Measurements from ENCODE around the gene ARHGEF3. TPM values are rescaled to one million over a fixed set of nuclear protein-coding genes. Genes with fewer than 3 reads are reported as not detected.

Gene ARHGEF3
- total and polyA plus RNA-seq, 2 experiments from 2014 or later, result 41.7 to 63.8 TPM

DNA sequence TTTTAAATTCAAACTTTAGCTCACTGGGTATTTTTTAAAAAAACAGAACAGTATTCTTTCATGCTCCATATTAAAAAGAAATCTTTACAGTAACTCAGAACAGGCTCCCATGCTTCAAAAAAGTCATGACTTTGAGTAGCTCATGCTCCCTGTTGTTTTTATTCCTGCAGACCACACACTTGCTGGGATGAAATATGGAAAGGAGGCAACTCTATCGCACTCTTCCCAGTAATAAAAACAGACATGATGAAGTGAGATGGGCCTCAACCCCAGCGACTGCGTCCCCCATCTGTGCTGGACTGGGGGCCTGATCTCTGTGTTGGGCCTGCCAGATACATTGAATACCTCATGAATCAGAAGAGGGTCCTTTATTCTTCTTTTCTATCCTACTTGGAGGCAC, 58.9 kb downstream of the ARHGEF3 start:
- Histone ChIP-seq H3K4me1 (ENCODE audit: insufficient read depth) (no peaks in the 10 kb centered on the region), H3K27ac (no peak overlapping the region), H4K20me1 (ENCODE audit: insufficient read depth, poor library complexity, severe bottlenecking) (no peaks in the 10 kb centered on the region), H3K36me3 (replicated peaks; ENCODE audit: insufficient read depth, low read depth) (peaks cover 4% of the 10 kb centered on the region), H3K9me2 (replicated peaks; ENCODE audit: insufficient read depth) (no peaks in the 10 kb centered on the region), H3K9me3 (ENCODE audit: low read depth) (no peaks in the 10 kb centered on the region), H2AFZ (no peak overlapping the region), H3K79me2 (peaks cover 4% of the 10 kb centered on the region), H3K4me3 (no peak overlapping the region), H3K4me2 (no peak overlapping the region), H3K27me3 (no peaks in the 10 kb centered on the region)
- TF ChIP-seq EZH2phosphoT487 (IDR thresholded peaks at IDR 0.05; ENCODE audit: low read depth, severe bottlenecking, unreplicated experiment) (no peak), EZH2 (IDR thresholded peaks at IDR 0.05; ENCODE audit: borderline replicate concordance) (no peak)
- TF ChIP-seq, protein P1, sequence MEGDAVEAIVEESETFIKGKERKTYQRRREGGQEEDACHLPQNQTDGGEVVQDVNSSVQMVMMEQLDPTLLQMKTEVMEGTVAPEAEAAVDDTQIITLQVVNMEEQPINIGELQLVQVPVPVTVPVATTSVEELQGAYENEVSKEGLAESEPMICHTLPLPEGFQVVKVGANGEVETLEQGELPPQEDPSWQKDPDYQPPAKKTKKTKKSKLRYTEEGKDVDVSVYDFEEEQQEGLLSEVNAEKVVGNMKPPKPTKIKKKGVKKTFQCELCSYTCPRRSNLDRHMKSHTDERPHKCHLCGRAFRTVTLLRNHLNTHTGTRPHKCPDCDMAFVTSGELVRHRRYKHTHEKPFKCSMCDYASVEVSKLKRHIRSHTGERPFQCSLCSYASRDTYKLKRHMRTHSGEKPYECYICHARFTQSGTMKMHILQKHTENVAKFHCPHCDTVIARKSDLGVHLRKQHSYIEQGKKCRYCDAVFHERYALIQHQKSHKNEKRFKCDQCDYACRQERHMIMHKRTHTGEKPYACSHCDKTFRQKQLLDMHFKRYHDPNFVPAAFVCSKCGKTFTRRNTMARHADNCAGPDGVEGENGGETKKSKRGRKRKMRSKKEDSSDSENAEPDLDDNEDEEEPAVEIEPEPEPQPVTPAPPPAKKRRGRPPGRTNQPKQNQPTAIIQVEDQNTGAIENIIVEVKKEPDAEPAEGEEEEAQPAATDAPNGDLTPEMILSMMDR (IDR thresholded peaks at IDR 0.05; ENCODE audit: poor library complexity), result no peak
- WGBS (ENCODE audit: low lambda C conversion rate, missing lambda C conversion rate), result 90% methylated on average over 3 of the region's 3 CpGs
- no peak for DNase-seq (ENCODE audit: low spot score)

DNA sequence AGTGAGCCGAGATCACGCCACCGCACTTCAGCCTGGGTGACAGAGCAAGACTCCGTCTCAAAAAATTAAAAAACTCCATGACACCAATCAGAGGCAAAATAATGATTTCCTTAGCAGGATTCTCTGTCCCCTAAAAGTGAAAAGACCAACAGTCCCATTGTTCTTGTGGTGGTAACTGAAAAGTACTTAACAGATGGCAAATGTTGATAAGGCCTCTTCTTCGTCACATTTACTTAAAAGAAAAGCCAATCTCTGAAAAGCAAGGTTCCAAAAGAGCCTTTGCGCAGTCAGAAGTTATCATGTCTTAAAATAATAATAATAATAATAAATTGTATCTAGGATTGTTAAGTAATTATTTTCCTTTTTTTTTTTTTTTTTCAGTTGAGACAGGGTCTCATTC, 62.7 kb downstream of the ARHGEF3 start:
- TF ChIP-seq EZH2 (IDR thresholded peaks at IDR 0.05; ENCODE audit: borderline replicate concordance) (no peak), EZH2phosphoT487 (IDR thresholded peaks at IDR 0.05; ENCODE audit: low read depth, severe bottlenecking, unreplicated experiment) (no peak)
- TF ChIP-seq, protein P1 (IDR thresholded peaks at IDR 0.05; ENCODE audit: poor library complexity), result no peak
- Histone ChIP-seq H4K20me1 (ENCODE audit: insufficient read depth, poor library complexity, severe bottlenecking) (peaks cover 2% of the 10 kb centered on the region), H3K4me3 (no peak overlapping the region), H3K27ac (no peak overlapping the region), H3K9me3 (ENCODE audit: low read depth) (no peaks in the 10 kb centered on the region), H2AFZ (no peak overlapping the region), H3K36me3 (replicated peaks; ENCODE audit: insufficient read depth, low read depth) (no peaks in the 10 kb centered on the region), H3K4me1 (ENCODE audit: insufficient read depth) (no peaks in the 10 kb centered on the region), H3K9me2 (replicated peaks; ENCODE audit: insufficient read depth) (no peaks in the 10 kb centered on the region), H3K27me3 (no peaks in the 10 kb centered on the region), H3K79me2 (no peaks in the 10 kb centered on the region), H3K4me2 (no peak overlapping the region)
- 98% methylated on average over 6 of the region's 6 CpGs for WGBS (ENCODE audit: low lambda C conversion rate, missing lambda C conversion rate)
- DNase-seq (ENCODE audit: low spot score), result no peak

DNA sequence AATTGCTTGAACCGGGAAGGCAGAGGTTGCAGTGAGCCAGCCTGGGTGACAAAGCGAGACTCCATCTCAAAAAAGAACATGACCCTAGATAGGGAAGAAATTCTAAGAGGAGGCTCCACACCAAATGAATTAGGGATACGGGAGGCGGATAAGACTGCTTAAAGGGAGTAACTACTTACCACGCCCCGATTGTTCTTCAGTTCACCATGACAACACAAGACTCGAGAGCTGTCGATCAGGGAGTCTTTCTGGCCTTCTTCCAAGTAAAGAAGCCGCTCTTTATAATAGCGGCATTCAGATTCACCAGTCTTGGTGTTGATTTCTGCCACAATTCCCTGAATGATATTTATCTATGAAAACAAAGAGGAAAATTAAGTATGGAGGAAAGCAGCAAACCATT, 64.7 kb downstream of the ARHGEF3 start:
- no peak overlapping the region for H3K27ac ChIP-seq
- no peak overlapping the region for H3K4me3 ChIP-seq
- 99% methylated on average over 10 of the region's 10 CpGs for WGBS (ENCODE audit: low lambda C conversion rate, missing lambda C conversion rate)
- H4K20me1 ChIP-seq (ENCODE audit: insufficient read depth, poor library complexity, severe bottlenecking), result peaks cover 2% of the 10 kb centered on the region
- TF ChIP-seq, protein P1 (IDR thresholded peaks at IDR 0.05; ENCODE audit: poor library complexity), result no peak
- no peak for TF ChIP-seq EZH2phosphoT487 (IDR thresholded peaks at IDR 0.05; ENCODE audit: low read depth, severe bottlenecking, unreplicated experiment)
- TF ChIP-seq EZH2 (IDR thresholded peaks at IDR 0.05; ENCODE audit: borderline replicate concordance), result no peak
- no peak overlapping the region for H2AFZ ChIP-seq
- H3K79me2 ChIP-seq, result no peaks in the 10 kb centered on the region
- no peaks in the 10 kb centered on the region for H3K27me3 ChIP-seq
- H3K4me1 ChIP-seq (ENCODE audit: insufficient read depth), result no peaks in the 10 kb centered on the region
- no peaks in the 10 kb centered on the region for H3K36me3 ChIP-seq (replicated peaks; ENCODE audit: insufficient read depth, low read depth)
- no peak for DNase-seq (ENCODE audit: low spot score)
- H3K9me3 ChIP-seq (ENCODE audit: low read depth), result no peaks in the 10 kb centered on the region
- no peak overlapping the region for H3K4me2 ChIP-seq
- H3K9me2 ChIP-seq (replicated peaks; ENCODE audit: insufficient read depth), result no peaks in the 10 kb centered on the region

DNA sequence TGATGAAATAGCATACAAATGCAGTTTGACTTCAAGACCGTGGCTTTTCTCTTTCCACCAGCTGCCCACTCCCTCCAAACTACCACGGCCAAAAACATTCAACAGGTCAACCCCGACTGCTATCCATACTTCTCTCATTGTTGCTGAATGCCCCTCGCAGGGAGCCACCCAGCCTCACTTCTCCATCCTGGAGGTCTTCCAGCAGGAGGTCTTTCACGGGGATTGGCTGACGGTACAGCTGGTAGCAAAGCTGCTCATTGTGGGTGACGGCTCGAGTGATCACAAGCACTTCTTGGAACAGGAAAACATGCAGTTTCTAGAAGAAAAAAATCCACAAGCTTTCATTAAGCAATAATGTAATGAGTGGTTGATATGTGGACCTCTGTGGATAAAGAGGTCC, 69.6 kb downstream of the ARHGEF3 start:
- no peaks in the 10 kb centered on the region for H3K9me2 ChIP-seq (replicated peaks; ENCODE audit: insufficient read depth)
- H3K4me1 ChIP-seq (ENCODE audit: insufficient read depth), result no peaks in the 10 kb centered on the region
- 94% methylated on average over 8 of the region's 8 CpGs for WGBS (ENCODE audit: low lambda C conversion rate, missing lambda C conversion rate)
- no peak overlapping the region for H3K27ac ChIP-seq
- DNase-seq (ENCODE audit: low spot score), result no peak
- H3K9me3 ChIP-seq (ENCODE audit: low read depth), result no peaks in the 10 kb centered on the region
- H3K36me3 ChIP-seq (replicated peaks; ENCODE audit: insufficient read depth, low read depth), result no peaks in the 10 kb centered on the region
- no peak overlapping the region for H3K4me2 ChIP-seq
- no peak overlapping the region for H2AFZ ChIP-seq
- peaks cover 2% of the 10 kb centered on the region for H4K20me1 ChIP-seq (ENCODE audit: insufficient read depth, poor library complexity, severe bottlenecking)
- TF ChIP-seq, protein P1 (IDR thresholded peaks at IDR 0.05; ENCODE audit: poor library complexity), result no peak
- no peak for TF ChIP-seq EZH2 (IDR thresholded peaks at IDR 0.05; ENCODE audit: borderline replicate concordance)
- TF ChIP-seq EZH2phosphoT487 (IDR thresholded peaks at IDR 0.05; ENCODE audit: low read depth, severe bottlenecking, unreplicated experiment), result no peak
- H3K27me3 ChIP-seq, result no peaks in the 10 kb centered on the region
- H3K79me2 ChIP-seq, result no peaks in the 10 kb centered on the region
- no peak overlapping the region for H3K4me3 ChIP-seq
